BJ (cell line): Measurements from ENCODE around the gene GAB4. TPM values are rescaled to one million over a fixed set of nuclear protein-coding genes. Genes with fewer than 3 reads are reported as not detected.
"Not testable (repeated sequence)": the region's sequence is repeated elsewhere in the genome, so short reads cannot be mapped to it uniquely, and the experiment has no call there.

ENCODE experiments used
- CTCF ChIA-PET: fragments of 350-600 bp; formaldehyde crosslinking; extraction: SDS; loops from one replicate; lab custom pipeline; 2021; ENCODE audit warnings: antibody characterized with exemption, inconsistent platforms; lab: Yijun Ruan, JAX
- POLR2A ChIA-PET: fragments of 300-600 bp; sonication (Branson Sonifier 250); formaldehyde crosslinking; extraction: SDS; loops from one replicate; lab custom pipeline; 2021; ENCODE audit warnings: antibody characterized with exemption; lab: Charles Lee
- DNase-seq: peaks from one replicate; pipeline ENCODE4 v3.0.0-alpha.2; 2011; ENCODE audit warnings: low read depth
- H3K27me3 ChIP-seq: 2 replicates; pipeline ENCODE4 v1.6.0; 2011; ENCODE audit warnings: low read length; ENCODE audit not compliant: control insufficient read depth, insufficient read depth
- H3K36me3 ChIP-seq: 2 replicates; pipeline ENCODE4 v1.5.1; 2011; ENCODE audit warnings: low read length; ENCODE audit not compliant: control insufficient read depth, insufficient read depth
- H3K4me3 ChIP-seq: 2 replicates; pipeline ENCODE4 v1.5.1; 2011; ENCODE audit warnings: low read depth, mild to moderate bottlenecking, control low read depth, low read length
- CTCF ChIP-seq: IDR thresholded peaks from 2 replicates; pipeline ENCODE4 v1.5.1; 2011; ENCODE audit warnings: low read depth, mild to moderate bottlenecking, control low read depth, inconsistent platforms, low read length, moderate library complexity; ENCODE audit not compliant: insufficient read depth
- polyA plus RNA-seq: library from polyadenylated mRNA; depleted of rRNA; stranded (reverse); fragments of >200 nt; gene quantifications from 2 replicates; pipeline ENCODE4 v1.2.3, GENCODE V29; 2011

GAB4 gene
- polyA plus RNA-seq, 1 experiment, result not detected

GRCh38 chr22:16955081-16955480, 52.9 kb downstream of the GAB4 start:
- ChIA-PET POLR2A (no interaction called here), CTCF (no interaction called here)
- no peak for DNase-seq
- H3K27me3 ChIP-seq, result no peaks in the 10 kb centered on the region
- no peak overlapping the region for H3K4me3 ChIP-seq
- no peaks in the 10 kb centered on the region for H3K36me3 ChIP-seq
- no peak for TF ChIP-seq CTCF

- ChIA-PET CTCF (no interaction called here), POLR2A (no interaction called here)
- H3K27me3 ChIP-seq, result no peaks in the 10 kb centered on the region
- H3K4me3 ChIP-seq, result no peak overlapping the region
- DNase-seq, result no peak
- H3K36me3 ChIP-seq, result no peaks in the 10 kb centered on the region
- no peak for TF ChIP-seq CTCF
Measured at GRCh38 chr22:16954060-16954403, 54.0 kb downstream of the GAB4 start.

- POLR2A ChIA-PET, result no interaction called here
- TF ChIP-seq CTCF, result no peak
- Histone ChIP-seq H3K27me3 (no peaks in the 10 kb centered on the region), H3K36me3 (no peaks in the 10 kb centered on the region), H3K4me3 (no peak overlapping the region)
- DNase-seq, result no peak
- CTCF ChIA-PET, result no interaction called here
Measured at GRCh38 chr22:16953206-16954059, 54.6 kb downstream of the GAB4 start.

DNA sequence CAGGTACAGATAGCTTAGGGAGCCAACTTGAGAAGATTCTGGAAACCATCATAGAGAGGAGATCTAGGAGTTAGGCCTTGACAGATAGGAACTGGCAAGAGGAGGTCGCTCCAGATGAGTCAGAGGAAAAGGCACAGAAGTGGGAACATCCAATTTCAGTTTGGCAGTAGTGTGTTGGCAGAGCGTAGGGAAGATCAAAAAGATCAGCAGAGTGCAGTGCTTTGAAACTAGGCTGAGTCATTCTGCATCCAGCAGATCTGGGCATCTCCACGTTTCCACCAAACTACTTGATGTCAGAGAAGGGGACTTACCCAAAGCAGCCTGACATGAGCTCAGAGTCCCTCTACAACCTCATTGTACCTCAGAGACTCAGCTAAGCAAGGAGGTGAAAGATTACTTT, 58.5 kb downstream of the GAB4 start:
- no peak for TF ChIP-seq CTCF
- H3K4me3 ChIP-seq, result no peak overlapping the region
- ChIA-PET CTCF (no interaction called here), POLR2A (no interaction called here)
- no peak for DNase-seq
- no peaks in the 10 kb centered on the region for H3K27me3 ChIP-seq
- H3K36me3 ChIP-seq, result no peaks in the 10 kb centered on the region

DNA sequence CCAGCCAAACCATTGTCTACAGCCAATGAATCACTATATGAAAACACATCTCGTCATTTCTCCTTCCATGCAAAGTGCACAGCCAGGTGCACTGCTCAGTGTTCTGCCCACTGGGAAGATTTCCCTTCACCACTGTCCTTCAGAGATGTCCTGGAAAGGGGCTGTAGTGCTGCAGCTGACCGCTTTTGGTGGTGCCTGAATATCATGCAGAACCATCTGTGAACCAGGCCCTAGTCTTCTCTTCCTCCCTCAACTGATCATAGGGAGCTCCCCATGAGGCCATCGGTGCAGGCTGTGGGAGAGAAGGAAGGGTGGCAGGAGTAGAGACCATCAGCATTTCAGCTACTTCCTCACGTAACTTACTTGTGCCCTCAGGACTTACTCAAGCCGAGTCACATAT, 70.2 kb downstream of the GAB4 start:
- ChIA-PET POLR2A (no interaction called here), CTCF (no interaction called here)
- Histone ChIP-seq H3K36me3 (no peaks in the 10 kb centered on the region), H3K4me3 (no peak overlapping the region), H3K27me3 (no peaks in the 10 kb centered on the region)
- no peak for TF ChIP-seq CTCF
- DNase-seq, result no peak

DNA sequence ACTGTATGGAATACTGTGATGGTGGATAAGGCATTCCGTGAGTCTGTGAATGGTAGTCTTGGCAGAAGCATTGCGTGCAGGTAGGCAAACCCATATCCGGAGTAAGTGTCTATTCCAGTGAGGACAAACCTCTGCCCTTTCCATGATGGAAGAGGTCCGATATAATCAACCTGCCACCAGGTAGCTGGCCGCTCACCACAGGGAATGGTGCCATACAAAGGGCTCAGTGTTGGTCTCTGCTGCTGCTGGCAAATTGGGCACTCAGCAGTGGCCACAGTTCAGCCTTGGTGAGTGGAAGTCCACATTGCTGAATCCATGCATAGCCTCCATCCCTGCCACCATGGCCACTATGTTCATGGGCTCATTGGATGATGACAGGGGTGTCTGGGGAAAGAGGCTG, 70.8 kb downstream of the GAB4 start:
- H3K36me3 ChIP-seq, DNase-seq, H3K27me3 ChIP-seq, CTCF ChIA-PET, POLR2A ChIA-PET, H3K4me3 ChIP-seq: not testable (repeated sequence)
